GM18870 (cell line): ENCODE results near the gene TRIM61.
A peak's percentile ranks its signal among the peaks of the same experiment; 100 is the strongest.
"Not testable (repeated sequence)": the region's sequence is repeated elsewhere in the genome, so short reads cannot be mapped to it uniquely, and the experiment has no call there.

Source experiments
- ATAC-seq: cut with Tn5 transposase; IDR thresholded peaks from one replicate; pipeline ENCODE4 v1.9.1; 2021; ENCODE audit warnings: moderate library complexity; ENCODE audit not compliant: unreplicated experiment

Gene TRIM61

GRCh38 chr4:164959421-164959820 lies 18.0 kb downstream of the TRIM61 start:
- not testable (repeated sequence) for ATAC-seq

- peak; percentile 99 for ATAC-seq
Measured at GRCh38 chr4:164956766-164957643, 20.5 kb downstream of the TRIM61 start.

- no peak for ATAC-seq
Measured at GRCh38 chr4:164955107-164955805, 22.2 kb downstream of the TRIM61 start.

- no peak for ATAC-seq
Measured at GRCh38 chr4:164952551-164952950, 24.9 kb downstream of the TRIM61 start.

GRCh38 chr4:164949448-164950143 lies 27.9 kb downstream of the TRIM61 start:
- no peak for ATAC-seq

GRCh38 chr4:164948975-164949374 lies 28.5 kb downstream of the TRIM61 start:
- no peak for ATAC-seq

- not testable (repeated sequence) for ATAC-seq
Measured at GRCh38 chr4:164948006-164948405, 29.5 kb downstream of the TRIM61 start.

GRCh38 chr4:164946810-164947209 lies 30.6 kb downstream of the TRIM61 start:
- no peak for ATAC-seq

GRCh38 chr4:164945146-164945545 lies 32.3 kb downstream of the TRIM61 start:
- ATAC-seq = no peak

GRCh38 chr4:164943192-164943591 lies 34.3 kb downstream of the TRIM61 start:
- no peak for ATAC-seq

GRCh38 chr4:164937576-164938270 lies 39.7 kb downstream of the TRIM61 start:
- peak; percentile 37 for ATAC-seq

GRCh38 chr4:164935865-164936606 lies 41.4 kb downstream of the TRIM61 start:
- ATAC-seq = peak; percentile 50

GRCh38 chr4:164935363-164935762 lies 42.1 kb downstream of the TRIM61 start:
- peak; percentile 58 for ATAC-seq

- no peak for ATAC-seq
Measured at GRCh38 chr4:164933244-164933643, 44.2 kb downstream of the TRIM61 start.

- no peak for ATAC-seq
Measured at GRCh38 chr4:164931551-164932324, 45.7 kb downstream of the TRIM61 start.

- ATAC-seq = no peak
Measured at GRCh38 chr4:164930647-164931046, 46.8 kb downstream of the TRIM61 start.

- ATAC-seq = not testable (repeated sequence)
Measured at GRCh38 chr4:164927101-164927500, 50.4 kb downstream of the TRIM61 start.

GRCh38 chr4:164926301-164926700 lies 51.2 kb downstream of the TRIM61 start:
- ATAC-seq = no peak

GRCh38 chr4:164924670-164925238 lies 52.7 kb downstream of the TRIM61 start:
- no peak for ATAC-seq
